ENCODE measurements around the gene SLC4A9.
A peak's percentile ranks its signal among the peaks of the same experiment; 100 is the strongest.

SLC4A9 gene

DNA sequence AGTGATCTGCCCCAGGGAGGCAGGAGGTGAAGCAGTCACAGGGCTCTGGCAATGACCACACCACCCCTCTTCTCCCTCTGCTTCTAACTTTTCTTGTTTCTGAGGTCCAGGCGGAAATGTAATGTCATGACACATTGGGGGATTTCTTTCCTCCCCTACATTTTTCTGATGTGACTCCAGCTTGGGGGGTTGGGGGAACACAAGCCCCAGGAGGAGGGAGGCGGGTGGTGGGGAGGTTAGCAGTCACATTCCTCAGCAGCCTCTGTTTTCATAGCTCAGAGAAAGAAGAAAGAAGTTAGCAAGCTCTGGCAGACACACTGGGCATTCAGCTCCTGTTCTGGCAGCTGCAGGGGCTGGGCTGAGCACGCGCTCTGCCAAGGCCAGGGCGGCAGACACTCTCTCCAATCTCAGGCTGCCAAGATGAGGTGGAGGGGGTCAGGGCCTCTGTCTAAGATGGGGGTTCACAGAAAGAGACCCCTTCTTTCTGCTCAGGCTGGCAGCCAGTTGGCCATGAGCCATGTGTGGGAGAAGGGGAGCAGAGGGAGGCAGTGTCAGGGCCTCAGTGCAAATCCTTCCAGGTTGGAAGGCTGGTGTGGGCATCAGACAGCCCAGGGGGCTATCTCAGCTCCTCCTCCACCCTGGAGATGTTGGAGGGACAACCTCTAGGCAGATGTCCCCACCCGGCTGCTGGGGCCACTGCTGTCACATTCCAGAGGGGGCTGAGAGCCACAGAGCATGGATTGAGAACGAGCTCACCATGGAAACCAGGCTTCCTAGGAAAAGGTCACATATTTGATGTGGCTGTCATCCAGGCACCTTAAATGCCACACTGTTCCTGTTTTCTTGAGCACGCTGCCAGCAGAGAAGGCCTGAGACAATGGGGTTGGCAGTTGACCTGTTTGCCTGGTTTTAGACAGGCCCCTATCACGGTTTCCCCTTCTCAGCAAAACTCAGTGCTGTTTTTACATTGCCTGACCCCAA lies 37.0 kb upstream of the SLC4A9 start:
- Histone ChIP-seq H3K9ac (ENCODE audit: low read length in 5 of 5) (peak overlapping the region in 2 of 5 donors; percentile 14 to 35), H3K27ac (ENCODE audit: low read depth, low read length) (peak overlapping the region; percentile 62), H3K4me1 (ENCODE audit: control insufficient read depth in 5 of 5, insufficient read depth in 5 of 5, low read length in 5 of 5) (peaks cover 13 to 62% (median 39%) of the 10 kb centered on the region in 5 donors)

DNA sequence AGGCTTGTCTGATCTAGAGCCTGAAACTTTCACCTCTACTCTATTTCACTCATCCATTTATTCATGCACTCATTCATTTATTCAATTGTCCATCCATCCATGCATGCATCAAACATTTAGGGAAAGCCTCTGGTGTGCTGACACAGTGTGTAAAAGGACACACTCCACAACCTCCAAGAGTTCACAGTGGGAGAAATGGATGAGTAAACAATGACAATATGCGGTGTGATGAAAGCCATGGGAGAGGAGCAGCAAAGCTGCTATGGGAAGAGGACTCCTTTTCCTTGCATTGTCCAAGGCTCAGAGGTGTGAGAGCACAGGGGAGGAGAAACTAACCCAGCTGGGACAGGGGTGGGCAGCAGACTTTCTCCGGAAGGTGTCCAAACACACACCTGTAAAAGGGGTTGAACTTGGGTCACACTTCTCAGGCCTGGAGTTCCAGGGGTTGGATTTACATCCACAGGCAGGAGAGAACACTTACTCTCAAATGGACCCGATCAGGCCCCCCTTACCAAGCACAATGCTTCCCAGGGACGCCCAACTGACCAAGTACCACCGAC lies 35.9 kb upstream of the SLC4A9 start:
- H3K4me3 ChIP-seq (ENCODE audit: low read depth in 1 of 5, low read length in 5 of 5): no peak overlapping the region
- no peaks in the 10 kb centered on the region for H3K9me3 ChIP-seq (ENCODE audit: control insufficient read depth in 5 of 5, low read length in 5 of 5)
- H3K9ac ChIP-seq (ENCODE audit: low read length in 5 of 5): no peak overlapping the region
- peaks cover 13 to 61% (median 35%) of the 10 kb centered on the region in 5 donors for H3K4me1 ChIP-seq (ENCODE audit: control insufficient read depth in 5 of 5, insufficient read depth in 5 of 5, low read length in 5 of 5)
- no peak overlapping the region for H3K27ac ChIP-seq (ENCODE audit: low read depth, low read length)
- no peaks in the 10 kb centered on the region for H3K36me3 ChIP-seq (ENCODE audit: control insufficient read depth in 5 of 5, insufficient read depth in 5 of 5, low read length in 5 of 5)
- H3K27me3 ChIP-seq (ENCODE audit: control insufficient read depth in 5 of 5, insufficient read depth in 4 of 5, low read length in 5 of 5): no peaks in the 10 kb centered on the region

More for the DNA sequence above, 37.0 kb upstream of the SLC4A9 start:
- Histone ChIP-seq H3K9me3 (ENCODE audit: control insufficient read depth in 5 of 5, low read length in 5 of 5) (no peaks in the 10 kb centered on the region), H3K4me3 (ENCODE audit: low read depth in 1 of 5, low read length in 5 of 5) (peak overlapping the region in 1 of 5 donors; percentile 3), H3K36me3 (ENCODE audit: control insufficient read depth in 5 of 5, insufficient read depth in 5 of 5, low read length in 5 of 5) (no peaks in the 10 kb centered on the region), H3K27me3 (ENCODE audit: control insufficient read depth in 5 of 5, insufficient read depth in 4 of 5, low read length in 5 of 5) (no peaks in the 10 kb centered on the region)

DNA sequence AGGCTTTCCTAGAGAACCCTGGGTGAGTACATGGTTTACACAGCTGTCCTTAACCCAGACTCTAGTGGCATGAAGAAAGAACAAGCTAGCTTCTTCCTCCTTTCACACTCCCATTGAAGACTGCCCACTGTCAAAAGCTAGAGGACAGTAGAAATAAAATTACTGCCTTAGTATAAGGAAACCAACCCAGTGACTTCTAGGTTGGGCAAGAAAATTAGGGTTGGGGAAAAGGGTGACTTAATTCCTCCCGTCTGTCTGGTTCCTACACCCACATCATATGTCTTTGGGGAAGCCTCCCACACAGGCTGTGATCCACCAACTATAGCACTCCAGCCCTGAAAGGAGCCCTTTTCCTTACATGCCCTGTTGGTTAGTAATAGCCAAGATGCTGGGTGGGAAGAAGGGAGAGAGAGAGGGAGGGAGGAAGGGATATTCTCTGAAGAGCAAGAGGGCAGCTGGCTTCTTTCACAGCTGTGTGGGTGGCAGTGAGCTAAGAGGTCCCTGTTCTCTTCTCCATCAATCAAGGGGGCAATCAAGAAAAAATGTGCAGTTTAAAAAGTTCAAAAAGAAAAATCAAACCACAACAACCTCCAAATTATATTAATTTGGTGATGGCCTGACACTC lies 35.3 kb upstream of the SLC4A9 start:
- Histone ChIP-seq H3K9ac (ENCODE audit: low read length in 5 of 5) (no peak overlapping the region), H3K27ac (ENCODE audit: low read depth, low read length) (no peak overlapping the region)

DNA sequence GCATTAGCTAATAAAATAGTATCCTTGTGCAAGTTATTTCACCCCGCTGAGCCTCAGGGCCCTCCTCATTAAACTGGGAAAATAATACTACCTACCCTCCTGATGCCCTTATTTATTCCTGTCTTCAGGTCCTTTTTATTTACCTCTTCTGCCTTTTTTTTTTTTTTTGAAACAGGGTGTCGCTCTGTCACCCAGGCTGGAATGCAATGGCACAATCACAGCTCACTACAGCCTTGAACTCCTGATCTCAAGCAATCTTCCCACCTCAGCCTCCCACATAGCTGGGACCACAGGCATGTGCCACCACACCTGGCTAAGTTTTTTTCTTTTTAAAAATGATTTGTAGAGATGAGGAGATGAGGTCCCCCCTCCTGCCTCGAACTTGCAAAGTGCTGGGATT lies 34.5 kb upstream of the SLC4A9 start:
- no peak overlapping the region for H3K4me3 ChIP-seq (ENCODE audit: low read depth in 1 of 5, low read length in 5 of 5)
- H3K27ac ChIP-seq (ENCODE audit: low read depth, low read length): no peak overlapping the region
- H3K9me3 ChIP-seq (ENCODE audit: control insufficient read depth in 5 of 5, low read length in 5 of 5): no peaks in the 10 kb centered on the region
- peaks cover 13 to 59% (median 31%) of the 10 kb centered on the region in 5 donors for H3K4me1 ChIP-seq (ENCODE audit: control insufficient read depth in 5 of 5, insufficient read depth in 5 of 5, low read length in 5 of 5)
- H3K36me3 ChIP-seq (ENCODE audit: control insufficient read depth in 5 of 5, insufficient read depth in 5 of 5, low read length in 5 of 5): no peaks in the 10 kb centered on the region
- no peak overlapping the region for H3K9ac ChIP-seq (ENCODE audit: low read length in 5 of 5)
- H3K27me3 ChIP-seq (ENCODE audit: control insufficient read depth in 5 of 5, insufficient read depth in 4 of 5, low read length in 5 of 5): no peaks in the 10 kb centered on the region

More for the DNA sequence above, 35.3 kb upstream of the SLC4A9 start:
- Histone ChIP-seq H3K27me3 (ENCODE audit: control insufficient read depth in 5 of 5, insufficient read depth in 4 of 5, low read length in 5 of 5) (no peaks in the 10 kb centered on the region), H3K9me3 (ENCODE audit: control insufficient read depth in 5 of 5, low read length in 5 of 5) (no peaks in the 10 kb centered on the region), H3K4me1 (ENCODE audit: control insufficient read depth in 5 of 5, insufficient read depth in 5 of 5, low read length in 5 of 5) (peaks cover 13 to 62% (median 31%) of the 10 kb centered on the region in 5 donors), H3K36me3 (ENCODE audit: control insufficient read depth in 5 of 5, insufficient read depth in 5 of 5, low read length in 5 of 5) (no peaks in the 10 kb centered on the region), H3K4me3 (ENCODE audit: low read depth in 1 of 5, low read length in 5 of 5) (no peak overlapping the region)

- peaks cover 9 to 42% (median 14%) of the 10 kb centered on the region in 5 donors for H3K4me1 ChIP-seq (ENCODE audit: control insufficient read depth in 5 of 5, insufficient read depth in 5 of 5, low read length in 5 of 5)
- no peak overlapping the region for H3K4me3 ChIP-seq (ENCODE audit: low read depth in 1 of 5, low read length in 5 of 5)
- H3K9me3 ChIP-seq (ENCODE audit: control insufficient read depth in 5 of 5, low read length in 5 of 5): no peaks in the 10 kb centered on the region
- H3K36me3 ChIP-seq (ENCODE audit: control insufficient read depth in 5 of 5, insufficient read depth in 5 of 5, low read length in 5 of 5): peaks cover 0 to 7% (median under 1%) of the 10 kb centered on the region in 5 donors
- H3K27me3 ChIP-seq (ENCODE audit: control insufficient read depth in 5 of 5, insufficient read depth in 4 of 5, low read length in 5 of 5): no peaks in the 10 kb centered on the region
- no peak overlapping the region for H3K27ac ChIP-seq (ENCODE audit: low read depth, low read length)
- no peak overlapping the region for H3K9ac ChIP-seq (ENCODE audit: low read length in 5 of 5)
Measured at GRCh38 chr5:140327589-140327988, 32.4 kb upstream of the SLC4A9 start.

DNA sequence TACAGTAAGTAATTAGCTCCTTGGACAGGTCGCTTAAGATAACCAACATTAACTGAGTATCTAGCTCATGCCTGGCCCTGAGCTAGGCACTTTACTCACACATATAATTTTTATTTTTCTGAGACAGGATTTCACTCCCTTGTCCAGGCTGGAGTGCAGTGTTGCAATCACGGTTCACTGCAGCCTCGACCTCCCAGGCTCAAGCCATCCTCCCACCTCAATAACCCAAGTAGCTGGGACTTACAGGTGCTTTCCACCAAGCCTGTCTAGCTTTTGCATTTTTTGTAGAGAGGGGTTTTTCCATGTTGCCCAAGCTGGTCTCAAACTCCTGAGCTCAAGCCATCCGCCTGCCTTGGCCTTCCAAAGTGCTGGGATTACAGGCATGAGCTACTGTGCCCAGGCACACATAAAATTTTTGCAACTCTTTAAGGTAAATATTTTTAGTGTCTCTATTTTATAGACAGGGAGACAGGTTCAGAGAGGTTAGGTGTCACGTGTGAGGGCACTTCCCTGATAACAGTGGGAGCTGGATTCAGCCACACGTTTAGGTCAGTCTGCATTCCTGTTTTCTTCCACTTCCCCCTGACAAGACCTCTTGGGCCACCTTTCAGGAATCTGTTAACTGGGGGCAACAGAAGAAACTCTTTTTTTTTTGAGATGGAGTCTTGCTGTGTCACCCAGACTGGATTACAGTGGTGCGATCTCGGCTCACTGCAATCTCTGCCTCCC lies 31.8 kb upstream of the SLC4A9 start:
- Histone ChIP-seq H3K36me3 (ENCODE audit: control insufficient read depth in 5 of 5, insufficient read depth in 5 of 5, low read length in 5 of 5) (peaks cover 0 to 13% (median 6%) of the 10 kb centered on the region in 5 donors), H3K9ac (ENCODE audit: low read length in 5 of 5) (no peak overlapping the region), H3K4me3 (ENCODE audit: low read depth in 1 of 5, low read length in 5 of 5) (no peak overlapping the region), H3K4me1 (ENCODE audit: control insufficient read depth in 5 of 5, insufficient read depth in 5 of 5, low read length in 5 of 5) (peaks cover 5 to 36% (median 8%) of the 10 kb centered on the region in 5 donors), H3K9me3 (ENCODE audit: control insufficient read depth in 5 of 5, low read length in 5 of 5) (no peaks in the 10 kb centered on the region), H3K27me3 (ENCODE audit: control insufficient read depth in 5 of 5, insufficient read depth in 4 of 5, low read length in 5 of 5) (no peaks in the 10 kb centered on the region), H3K27ac (ENCODE audit: low read depth, low read length) (no peak overlapping the region)

DNA sequence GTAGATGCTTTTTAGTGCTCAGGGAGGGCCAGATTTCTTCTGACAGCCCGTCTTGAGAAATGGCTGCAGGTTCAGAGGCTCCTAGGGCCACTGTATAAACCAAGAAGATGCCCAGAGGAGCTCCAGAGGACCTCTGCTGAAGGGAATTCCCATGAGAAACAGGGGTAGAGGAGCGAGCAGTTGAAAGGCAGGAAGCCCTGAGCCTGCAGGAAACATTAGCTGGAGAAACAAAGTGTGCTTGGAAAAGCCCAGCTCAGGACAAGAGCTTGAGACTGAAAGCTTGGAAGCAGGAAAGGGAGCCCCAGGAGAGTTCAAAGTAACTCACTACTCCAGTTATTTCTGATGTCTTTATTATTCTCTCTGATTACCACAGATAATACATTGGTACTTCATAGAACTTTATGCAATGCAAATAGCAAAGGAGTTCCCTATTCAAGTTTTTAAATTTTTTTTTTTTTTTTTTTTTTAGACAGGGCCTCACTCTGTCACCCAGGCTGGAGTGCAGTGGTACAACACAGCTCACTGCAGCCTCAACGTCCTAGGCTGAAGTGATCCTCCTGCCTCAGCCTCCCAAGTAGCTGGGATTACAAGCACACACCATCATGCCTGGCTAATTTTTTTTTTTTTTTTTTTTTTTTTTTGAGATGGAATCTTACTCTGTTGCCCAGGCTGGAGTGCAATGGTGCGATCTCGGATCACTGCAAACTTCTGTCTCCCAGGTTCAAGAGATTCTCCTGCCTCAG lies 30.1 kb upstream of the SLC4A9 start:
- no peaks in the 10 kb centered on the region for H3K9me3 ChIP-seq (ENCODE audit: control insufficient read depth in 5 of 5, low read length in 5 of 5)
- H3K4me3 ChIP-seq (ENCODE audit: low read depth in 1 of 5, low read length in 5 of 5): no peak overlapping the region
- H3K4me1 ChIP-seq (ENCODE audit: control insufficient read depth in 5 of 5, insufficient read depth in 5 of 5, low read length in 5 of 5): peaks cover 0 to 20% (median 3%) of the 10 kb centered on the region in 5 donors
- peak overlapping the region; percentile 55 for H3K27ac ChIP-seq (ENCODE audit: low read depth, low read length)
- no peak overlapping the region for H3K9ac ChIP-seq (ENCODE audit: low read length in 5 of 5)
- no peaks in the 10 kb centered on the region for H3K27me3 ChIP-seq (ENCODE audit: control insufficient read depth in 5 of 5, insufficient read depth in 4 of 5, low read length in 5 of 5)
- peaks cover 0 to 28% (median 22%) of the 10 kb centered on the region in 5 donors for H3K36me3 ChIP-seq (ENCODE audit: control insufficient read depth in 5 of 5, insufficient read depth in 5 of 5, low read length in 5 of 5)

DNA sequence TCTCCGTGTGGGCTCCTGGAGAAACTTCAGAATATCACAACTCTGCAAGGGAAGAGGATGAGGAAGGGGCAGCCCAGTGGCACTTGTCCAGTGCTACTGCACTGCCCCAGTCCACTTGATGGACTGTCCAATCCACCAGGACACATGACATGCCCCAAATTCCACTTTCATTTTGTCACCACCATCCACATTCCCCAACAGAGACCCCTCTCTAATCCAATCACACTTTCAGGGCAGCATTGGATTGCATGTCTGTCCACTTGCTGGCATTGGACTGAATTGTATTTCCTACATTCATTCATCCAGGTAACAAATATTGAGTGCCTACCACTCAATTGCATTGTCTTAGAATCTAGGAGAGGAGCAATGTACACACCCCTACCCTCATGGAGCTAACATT lies 28.4 kb upstream of the SLC4A9 start:
- no peaks in the 10 kb centered on the region for H3K9me3 ChIP-seq (ENCODE audit: control insufficient read depth in 5 of 5, low read length in 5 of 5)
- no peak overlapping the region for H3K27ac ChIP-seq (ENCODE audit: low read depth, low read length)
- no peaks in the 10 kb centered on the region for H3K27me3 ChIP-seq (ENCODE audit: control insufficient read depth in 5 of 5, insufficient read depth in 4 of 5, low read length in 5 of 5)
- H3K36me3 ChIP-seq (ENCODE audit: control insufficient read depth in 5 of 5, insufficient read depth in 5 of 5, low read length in 5 of 5): peaks cover 0 to 42% (median 30%) of the 10 kb centered on the region in 5 donors
- no peak overlapping the region for H3K9ac ChIP-seq (ENCODE audit: low read length in 5 of 5)
- no peak overlapping the region for H3K4me3 ChIP-seq (ENCODE audit: low read depth in 1 of 5, low read length in 5 of 5)
- peaks cover 2 to 29% (median 10%) of the 10 kb centered on the region in 5 donors for H3K4me1 ChIP-seq (ENCODE audit: control insufficient read depth in 5 of 5, insufficient read depth in 5 of 5, low read length in 5 of 5)

- Histone ChIP-seq H3K27ac (ENCODE audit: low read depth, low read length) (peak overlapping the region; percentile 5), H3K4me1 (ENCODE audit: control insufficient read depth in 5 of 5, insufficient read depth in 5 of 5, low read length in 5 of 5) (peaks cover 0 to 35% (median 21%) of the 10 kb centered on the region in 5 donors), H3K9me3 (ENCODE audit: control insufficient read depth in 5 of 5, low read length in 5 of 5) (no peaks in the 10 kb centered on the region), H3K27me3 (ENCODE audit: control insufficient read depth in 5 of 5, insufficient read depth in 4 of 5, low read length in 5 of 5) (no peaks in the 10 kb centered on the region), H3K4me3 (ENCODE audit: low read depth in 1 of 5, low read length in 5 of 5) (no peak overlapping the region), H3K9ac (ENCODE audit: low read length in 5 of 5) (peak overlapping the region in 1 of 5 donors; percentile 0), H3K36me3 (ENCODE audit: control insufficient read depth in 5 of 5, insufficient read depth in 5 of 5, low read length in 5 of 5) (peaks cover 0 to 77% (median 46%) of the 10 kb centered on the region in 5 donors)
Measured at GRCh38 chr5:140336388-140336787, 23.6 kb upstream of the SLC4A9 start.

All from subcutaneous abdominal adipose tissue (tissue), 5 donors.